Activated CD4-positive, alpha-beta T cell treated with anti-CD3 and anti-CD28 coated beads, Interleukin-2, Interleukin-4, amounts not matched to agents 100 ng/mL and 50 ng/mL, durations not matched to agents 16 hours and 8 hours (primary cell): ENCODE data around the gene TARM1.

Experiments
- DNase-seq: peaks from one replicate; pipeline ENCODE4 v3.0.0-alpha.2; 2020; ENCODE audit warnings: low spot score

The TARM1 gene

DNA sequence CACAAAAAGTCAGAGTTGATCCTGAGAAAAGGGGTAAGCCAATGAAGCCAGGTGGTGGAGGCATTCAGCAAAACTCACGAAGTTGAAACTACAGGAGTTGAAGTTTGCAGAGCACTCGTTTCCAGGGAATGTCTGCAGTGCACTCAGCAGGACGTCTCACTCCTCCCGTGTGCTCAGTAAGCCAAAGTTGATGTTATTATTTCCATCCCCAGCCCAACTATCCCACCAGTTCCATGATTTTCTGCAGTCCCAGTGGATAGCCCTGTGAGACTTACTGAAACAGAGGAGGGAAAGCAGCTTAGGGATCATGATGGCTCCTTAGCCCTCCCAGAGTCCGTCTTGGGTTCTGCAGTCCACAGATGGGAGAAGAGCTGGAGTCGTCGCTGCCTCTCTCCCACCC lies at the start of gene TARM1:
TSS of gene TARM1 (minus strand) at position 334 of the 400 bp plus-strand sequence. CDS start at position 309, 25 bp downstream.
- DNase-seq = no peak

- no peak for DNase-seq
These were observed 48.4 kb upstream of the TARM1 start for GRCh38 chr19:54129617-54129996.

DNA sequence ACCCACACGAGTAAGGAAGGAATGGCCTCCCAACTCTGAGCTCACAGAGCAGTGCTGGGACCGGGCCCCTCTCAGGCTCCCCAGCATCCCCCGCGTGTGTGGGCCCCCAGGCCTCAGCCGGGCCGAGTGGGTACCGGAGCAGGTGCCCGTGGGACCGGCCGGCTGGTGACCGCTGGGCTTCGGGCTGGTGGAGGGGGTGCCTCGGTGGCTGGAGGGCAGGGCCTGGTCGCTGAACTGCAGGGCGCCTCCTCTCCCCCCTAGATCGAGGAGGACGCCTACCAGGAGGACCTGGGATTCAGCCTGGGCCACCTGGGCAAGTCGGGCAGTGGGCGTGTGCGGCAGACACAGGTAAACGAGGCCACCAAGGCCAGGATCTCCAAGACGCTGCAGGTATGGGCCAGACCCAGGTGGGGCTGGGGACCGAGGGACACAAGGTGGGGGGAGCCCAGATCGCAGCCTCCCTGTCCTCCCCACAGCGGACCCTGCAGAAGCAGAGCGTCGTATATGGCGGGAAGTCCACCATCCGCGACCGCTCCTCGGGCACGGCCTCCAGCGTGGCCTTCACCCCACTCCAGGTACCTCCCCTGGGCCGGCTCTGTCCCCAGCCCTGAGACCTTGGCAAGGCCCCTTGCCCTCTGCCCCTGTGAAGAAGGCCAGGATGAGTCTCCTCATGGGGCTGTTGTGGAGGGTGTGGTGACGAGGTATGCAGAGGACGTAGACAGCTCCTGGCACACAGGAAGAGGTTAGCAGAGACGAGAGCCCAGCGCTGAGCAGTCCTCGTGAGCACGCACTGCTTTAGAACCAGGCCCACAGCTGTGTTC lies 47.8 kb upstream of the TARM1 start:
- DNase-seq = no peak

GRCh38 chr19:54128441-54128725 lies 47.2 kb upstream of the TARM1 start:
- no peak for DNase-seq

- DNase-seq = no peak
These were observed 46.7 kb upstream of the TARM1 start for GRCh38 chr19:54127688-54128440.

DNA sequence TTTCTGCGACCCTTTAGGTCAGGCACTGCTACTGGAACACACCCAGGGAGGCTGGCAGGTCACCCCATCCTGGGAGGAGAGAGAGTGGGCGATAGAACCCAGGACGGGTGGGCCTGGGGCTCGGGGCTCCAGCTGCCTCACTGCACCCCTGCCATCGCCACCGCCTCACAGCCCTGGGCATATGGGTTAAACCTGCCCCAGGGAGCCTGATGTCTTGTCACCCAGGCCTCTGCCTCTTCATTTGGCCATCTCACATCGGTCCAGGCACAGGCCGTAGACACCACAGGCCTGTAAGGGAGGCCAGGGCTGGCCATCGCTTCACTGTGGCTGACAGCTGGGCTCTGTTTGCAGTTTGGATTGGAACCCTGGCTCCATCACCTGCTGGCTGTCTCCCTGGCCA lies 44.5 kb upstream of the TARM1 start:
- no peak for DNase-seq

- no peak for DNase-seq
These were observed 43.2 kb upstream of the TARM1 start for GRCh38 chr19:54124393-54124792.

DNA sequence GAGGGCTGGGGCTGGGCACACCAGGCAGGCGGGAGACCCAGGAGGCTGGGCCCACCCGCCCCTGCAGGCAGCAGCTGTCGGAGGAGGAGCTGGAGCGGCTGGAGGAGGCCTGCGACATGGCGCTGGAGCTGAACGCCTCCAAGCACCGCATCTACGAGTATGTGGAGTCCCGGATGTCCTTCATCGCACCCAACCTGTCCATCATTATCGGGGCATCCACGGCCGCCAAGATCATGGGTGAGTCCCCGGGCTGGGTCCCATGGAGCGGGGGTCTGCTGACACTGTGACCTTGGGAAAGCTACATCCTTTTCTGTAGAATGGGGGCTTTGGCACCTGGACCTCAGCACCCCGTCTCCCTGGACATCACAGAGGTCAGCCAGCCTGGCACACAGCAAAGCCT lies 42.5 kb upstream of the TARM1 start:
- no peak for DNase-seq

DNA sequence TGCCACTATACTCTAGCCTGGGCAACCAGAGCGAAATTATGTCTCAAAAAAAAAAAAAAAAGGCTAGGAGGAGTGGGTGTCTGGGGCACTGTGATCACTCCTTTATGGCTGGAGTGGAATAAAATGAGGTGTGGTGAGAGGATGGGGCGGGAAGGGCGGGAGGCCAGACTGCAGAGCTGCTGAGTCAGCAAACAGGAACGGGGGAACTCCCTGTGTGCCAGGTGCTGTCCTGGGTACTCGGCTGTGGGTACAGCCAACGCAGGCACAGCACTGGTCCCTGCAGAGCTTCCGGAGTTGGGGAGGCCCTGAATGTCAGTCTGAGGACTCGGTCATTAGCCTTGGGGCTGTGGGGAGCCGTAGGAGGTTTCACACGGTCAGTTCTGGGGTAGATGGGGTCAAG lies 40.1 kb upstream of the TARM1 start:
- DNase-seq = no peak

DNA sequence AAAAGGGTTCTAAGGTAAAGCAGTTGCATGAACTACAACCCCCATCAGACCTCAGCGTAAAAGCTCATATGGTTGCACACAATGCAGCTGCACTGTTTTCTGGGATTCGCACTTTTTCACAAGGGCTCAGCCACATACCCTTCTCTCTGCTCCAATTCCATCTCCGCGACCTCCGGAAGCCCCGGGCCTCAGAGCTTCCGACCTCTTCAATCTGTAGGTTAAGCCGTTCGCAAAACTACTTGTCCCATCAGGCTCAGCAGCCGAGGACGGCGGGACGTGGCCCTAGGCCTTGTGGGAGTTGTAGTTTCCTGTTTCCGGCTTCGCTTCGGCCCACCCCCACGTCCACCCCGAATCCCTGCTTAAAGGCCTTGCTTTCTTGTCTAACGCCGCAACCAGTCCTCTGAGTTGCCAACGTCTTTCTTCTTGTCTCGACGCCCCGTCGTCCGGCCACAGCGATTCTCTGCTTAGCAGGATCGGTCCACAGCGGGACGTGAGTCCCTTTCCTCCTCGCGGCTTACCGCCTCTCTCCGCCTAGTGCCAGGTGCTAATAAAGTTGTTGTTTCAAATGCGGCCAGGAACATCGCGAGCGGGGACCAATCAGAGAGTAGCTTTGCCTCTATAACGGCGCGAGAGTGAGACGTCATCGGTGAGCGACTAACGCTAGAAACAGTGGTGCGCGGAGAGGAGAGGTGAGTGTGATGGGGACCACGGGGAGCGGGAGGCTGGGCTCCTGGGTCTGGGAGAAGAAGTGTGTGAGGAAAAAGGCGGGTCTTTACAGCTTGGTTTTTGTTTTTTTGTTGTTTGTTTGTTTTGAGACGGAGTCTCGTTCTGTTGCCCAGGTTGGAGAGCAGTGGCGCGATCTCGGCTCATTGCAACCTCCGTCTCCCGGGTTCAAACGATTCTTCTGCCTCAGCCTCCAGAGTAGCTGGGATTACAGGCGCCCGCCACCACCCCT lies 34.2 kb upstream of the TARM1 start, which contains the start of the genes PRPF31 and TFPT:
TSS of gene PRPF31 (plus strand) at position 646 of the 955 bp plus-strand sequence. CDS start 2,525 bp downstream, outside the sequence.
TSS of gene TFPT (minus strand) at position 549 of the 955 bp plus-strand sequence. CDS start at position 161, 388 bp downstream.
- peak; percentile 97 for DNase-seq

DNA sequence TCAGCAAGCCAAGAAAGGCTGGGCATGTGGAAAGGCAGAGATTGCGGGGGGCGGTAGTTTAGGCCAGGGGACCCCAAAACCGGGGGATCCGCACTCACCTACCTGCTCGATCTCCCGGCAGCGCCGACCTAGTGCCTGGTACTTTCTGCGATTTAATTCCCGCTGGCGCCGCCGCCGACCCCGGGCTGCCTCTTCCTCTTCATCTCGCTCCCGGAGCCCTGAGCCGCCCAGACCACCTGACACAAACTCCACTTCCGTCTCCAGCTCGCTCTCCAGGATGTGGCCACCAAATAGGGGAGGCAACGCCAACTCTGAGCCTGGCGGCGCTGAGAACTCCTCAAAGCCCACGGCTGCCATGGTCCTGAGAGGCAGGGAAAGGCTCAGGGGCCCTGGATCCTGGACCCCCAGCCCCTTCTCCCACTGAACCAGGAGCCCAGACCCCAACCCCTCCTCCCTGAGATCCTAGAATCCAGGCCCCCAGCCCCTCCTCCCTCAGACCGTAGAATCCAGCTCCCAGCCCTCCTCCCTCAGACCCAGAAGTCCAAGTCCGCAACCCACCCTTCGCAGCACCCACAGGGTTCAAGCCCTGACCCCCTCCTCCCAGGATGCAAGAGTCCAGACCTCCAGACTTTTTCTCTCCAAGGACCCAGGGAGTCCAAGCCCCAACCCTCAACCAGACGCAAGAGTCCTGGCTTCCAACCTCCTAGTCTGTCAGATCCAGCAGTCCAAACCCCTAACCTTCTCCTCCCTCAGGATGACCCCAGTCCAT lies 33.4 kb upstream of the TARM1 start:
- DNase-seq = peak; percentile 64

DNA sequence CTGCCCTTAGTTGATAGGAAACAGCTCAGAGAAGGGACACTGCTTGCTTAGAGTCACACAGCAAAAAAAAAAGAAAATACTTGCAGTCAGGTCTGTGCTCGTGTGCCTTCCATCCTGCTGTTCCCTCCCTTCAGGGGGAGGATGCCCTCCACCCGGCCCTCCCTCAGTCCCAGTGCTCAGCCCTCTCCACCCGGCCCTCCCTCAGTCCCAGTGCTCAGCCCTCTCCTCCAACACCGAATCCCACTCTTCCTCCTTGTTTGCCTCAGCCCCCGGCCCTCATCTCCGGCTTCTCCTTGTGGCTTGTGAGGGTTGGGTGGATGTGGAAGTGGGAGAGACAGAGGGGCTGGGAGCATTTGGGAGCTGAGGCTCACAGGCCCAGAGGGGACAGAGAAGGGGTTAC lies 28.5 kb upstream of the TARM1 start:
- DNase-seq = no peak

- no peak for DNase-seq
These were observed 27.3 kb upstream of the TARM1 start for GRCh38 chr19:54108496-54108895.

GRCh38 chr19:54107876-54108490 lies 26.8 kb upstream of the TARM1 start:
- no peak for DNase-seq

GRCh38 chr19:54106716-54107115 lies 25.6 kb upstream of the TARM1 start:
- no peak for DNase-seq

DNA sequence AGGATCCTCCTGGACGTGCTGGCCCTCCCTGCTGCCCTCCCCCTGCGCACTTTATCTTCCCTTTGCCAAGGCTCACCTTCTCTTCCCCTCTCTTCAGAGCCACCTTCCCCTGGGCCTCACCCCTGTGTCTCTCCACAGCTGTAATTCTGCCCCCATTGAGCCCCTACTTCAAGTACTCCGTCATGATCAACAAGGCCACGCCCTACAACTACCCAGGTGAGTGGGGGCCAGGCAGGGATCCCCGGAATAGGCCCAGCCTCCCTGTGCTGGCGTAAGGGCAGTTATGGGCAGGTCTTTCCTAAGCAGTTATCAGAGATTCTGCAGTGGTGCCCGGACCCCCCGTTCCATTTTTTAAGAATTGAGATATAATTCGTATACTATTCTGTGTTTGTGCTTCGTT lies 24.6 kb upstream of the TARM1 start:
- DNase-seq = no peak

DNA sequence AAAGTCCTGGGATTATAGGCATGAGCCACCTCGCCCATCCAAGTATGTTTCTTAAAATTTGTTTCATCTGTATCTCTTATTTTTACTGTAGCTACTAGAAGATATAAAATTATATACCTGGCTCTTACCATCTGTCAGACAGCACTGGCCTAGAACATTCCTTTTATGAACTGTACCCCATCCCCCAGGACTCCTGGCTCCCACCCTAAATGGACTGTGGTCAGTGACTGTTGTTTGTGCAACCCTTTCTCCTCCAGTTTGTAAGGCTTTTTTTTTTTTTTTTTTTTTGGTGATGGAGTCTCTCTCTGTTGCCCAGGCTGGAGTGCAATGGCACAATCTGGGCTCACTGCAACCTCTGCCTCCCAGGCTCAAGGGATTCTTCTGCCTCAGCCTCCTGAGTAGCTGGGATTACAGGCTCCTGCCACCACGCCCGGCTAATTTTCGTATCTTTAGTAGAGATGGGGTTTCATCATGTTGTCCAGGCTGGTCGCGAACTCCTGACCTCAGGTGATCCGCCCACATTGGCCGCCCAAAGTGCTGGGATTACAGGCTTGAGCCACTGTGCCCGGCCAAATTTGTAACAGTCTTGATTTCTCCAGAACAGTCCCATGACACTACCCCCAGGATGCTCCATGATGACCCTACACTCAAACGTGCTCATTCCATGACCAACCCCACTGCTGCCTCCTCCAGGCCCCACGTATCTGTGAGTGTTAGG lies 24.0 kb upstream of the TARM1 start:
- DNase-seq = no peak

DNA sequence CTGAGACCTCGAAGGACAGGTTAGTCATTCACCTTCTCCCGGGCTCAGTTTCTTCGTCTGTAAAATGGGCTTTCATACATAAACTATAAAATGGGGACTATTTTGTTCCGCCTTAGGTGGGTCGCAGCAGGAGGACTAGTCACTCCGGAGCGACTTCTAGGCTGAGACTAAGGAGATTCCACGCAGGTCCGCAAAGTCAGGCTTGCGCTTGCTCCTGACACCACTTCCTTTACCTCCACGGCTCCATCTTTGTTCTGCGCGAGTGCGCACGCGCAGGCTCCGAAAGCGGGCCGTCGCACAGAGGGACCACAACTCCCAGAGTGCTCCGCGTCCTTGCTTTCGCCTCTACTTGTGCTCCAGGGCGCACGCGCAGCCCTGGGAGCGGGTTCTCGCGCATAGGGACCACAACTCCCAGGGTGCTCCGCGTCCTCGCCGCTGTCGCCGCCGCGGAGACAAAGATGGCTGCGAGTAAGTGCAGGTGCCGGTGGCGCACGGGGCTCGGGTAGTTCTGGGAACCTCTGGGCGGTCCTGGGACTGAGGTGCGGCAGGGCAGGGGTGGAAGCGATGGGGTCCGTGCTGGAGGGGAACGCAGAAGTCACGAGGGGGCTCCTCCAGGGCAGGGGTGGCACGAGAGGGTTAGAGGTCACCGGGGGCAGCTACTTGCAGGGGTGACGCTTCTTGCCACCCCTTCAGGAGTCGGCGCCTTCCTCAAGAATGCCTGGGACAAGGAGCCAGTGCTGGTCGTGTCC lies 21.4 kb upstream of the TARM1 start, which contains the start of gene NDUFA3:
TSS of gene NDUFA3 (plus strand) at position 435 of the 749 bp plus-strand sequence. CDS start at position 459, 24 bp downstream.
- DNase-seq = peak; percentile 98

GRCh38 chr19:54100561-54100960 lies 19.4 kb upstream of the TARM1 start, which contains the start of gene OSCAR:
OSCAR (minus strand) TSS chr19:54100803; CDS start chr19:54100792, 11 bp downstream.
- no peak for DNase-seq
